ENCODE measurements around the gene RASGEF1C. TPM values are rescaled to one million over a fixed set of nuclear protein-coding genes. Genes with fewer than 3 reads are reported as not detected.
A peak's percentile ranks its signal among the peaks of the same experiment; 100 is the strongest.

Gene RASGEF1C
- total RNA-seq, 5 donors from 2014 or later (not counting 1 experiment from before 2014, with no cell fraction given) = not detected

GRCh38 chr5:180070756-180071530, 138.1 kb downstream of the RASGEF1C start:
- WGBS (ENCODE audit: insufficient coverage) = 11% methylated on average over 45 of the region's 48 CpGs
- H3K27me3 Mint-ChIP-seq = no peaks in the 10 kb centered on the region
- peak overlapping the region; percentile 51 to 55 for H3K4me3 ChIP-seq (ENCODE audit: control insufficient read depth in 1 of 2, extremely low read depth in 1 of 2, low read length in 1 of 2)
- H3K36me3 ChIP-seq (ENCODE audit: control insufficient read depth in 2 of 2, extremely low read depth in 1 of 2, insufficient read depth in 1 of 2, low read length in 1 of 2) = no peaks in the 10 kb centered on the region
- peaks cover 0 to 22% of the 10 kb centered on the region in 2 experiments for H3K4me1 ChIP-seq (ENCODE audit: control insufficient read depth in 1 of 2, extremely low read depth in 1 of 2, insufficient read depth in 2 of 2, low read length in 2 of 2)
- H3K36me3 Mint-ChIP-seq = peaks cover 4% of the 10 kb centered on the region
- H3K9me3 ChIP-seq = no peaks in the 10 kb centered on the region
- DNase-seq (peak in 5 of 35 experiments; percentile 16 to 40 (median 26)), ATAC-seq (replicated peaks in 1 of 4) (peak; percentile 19 to 27 (median 23))
- no peak overlapping the region for H3K27ac ChIP-seq (ENCODE audit: low read length)
- H3K4me1 Mint-ChIP-seq = peaks cover 30 to 35% (median 33%) of the 10 kb centered on the region in 3 donors
- no peaks in the 10 kb centered on the region for H3K9me3 Mint-ChIP-seq
- peak overlapping the region in 1 of 2 donors; percentile 62 for H3K27ac Mint-ChIP-seq
- H3K4me3 Mint-ChIP-seq = peak overlapping the region; percentile 84 to 91 (median 85)
- CTCF ChIA-PET = interaction anchor here in 1 of 2 donors (0.6 kb wide), 1 partner anchor 15 kb away, joined by 3 read pairs; no protein-coding TSS in a partner anchor
- POLR2A ChIA-PET = no interaction called here
- peaks cover 0 to 9% of the 10 kb centered on the region in 2 experiments for H3K27me3 ChIP-seq (replicated peaks in 1 of 2; ENCODE audit: control insufficient read depth in 2 of 2, extremely low read depth in 1 of 2, insufficient read depth in 2 of 2, low read length in 1 of 2)

- H3K4me3 ChIP-seq (ENCODE audit: control insufficient read depth in 1 of 2, extremely low read depth in 1 of 2, low read length in 1 of 2) = no peak overlapping the region
- H3K9me3 Mint-ChIP-seq = no peaks in the 10 kb centered on the region
- peaks cover 4% of the 10 kb centered on the region for H3K36me3 Mint-ChIP-seq
- ATAC-seq (replicated peaks in 1 of 4) (no peak), DNase-seq (peak in 1 of 35 experiments; percentile 42)
- peak overlapping the region; percentile 32 to 59 for H3K27ac Mint-ChIP-seq
- POLR2A ChIA-PET = no interaction called here
- no peaks in the 10 kb centered on the region for H3K27me3 Mint-ChIP-seq
- no peaks in the 10 kb centered on the region for H3K36me3 ChIP-seq (ENCODE audit: control insufficient read depth in 2 of 2, extremely low read depth in 1 of 2, insufficient read depth in 1 of 2, low read length in 1 of 2)
- peaks cover 0 to 22% of the 10 kb centered on the region in 2 experiments for H3K4me1 ChIP-seq (ENCODE audit: control insufficient read depth in 1 of 2, extremely low read depth in 1 of 2, insufficient read depth in 2 of 2, low read length in 2 of 2)
- no peak overlapping the region for H3K27ac ChIP-seq (ENCODE audit: low read length)
- peaks cover 0 to 6% of the 10 kb centered on the region in 2 experiments for H3K27me3 ChIP-seq (replicated peaks in 1 of 2; ENCODE audit: control insufficient read depth in 2 of 2, extremely low read depth in 1 of 2, insufficient read depth in 2 of 2, low read length in 1 of 2)
- H3K4me1 Mint-ChIP-seq = peaks cover 30 to 35% (median 33%) of the 10 kb centered on the region in 3 donors
- no peaks in the 10 kb centered on the region for H3K9me3 ChIP-seq
- H3K4me3 Mint-ChIP-seq = peak overlapping the region; percentile 84 to 91 (median 85)
- CTCF ChIA-PET = interaction anchor here in 1 of 2 donors (0.6 kb wide), 3 partner anchors 44 to 1517 kb away, joined by 3 to 5 read pairs (median 3); no protein-coding TSS in a partner anchor
- 70% methylated on average over 4 of the region's 9 CpGs for WGBS (ENCODE audit: insufficient coverage)
Measured at GRCh38 chr5:180069589-180070247, 139.3 kb downstream of the RASGEF1C start.

- Mint-ChIP-seq H3K36me3 (peaks cover 4% of the 10 kb centered on the region), H3K4me1 (peaks cover 28 to 35% (median 31%) of the 10 kb centered on the region in 3 donors), H3K27me3 (no peaks in the 10 kb centered on the region), H3K27ac (no peak overlapping the region), H3K9me3 (no peaks in the 10 kb centered on the region), H3K4me3 (no peak overlapping the region)
- WGBS (ENCODE audit: insufficient coverage) = 67% methylated on average over 3 of the region's 6 CpGs
- ChIA-PET POLR2A (no interaction called here), CTCF (interaction anchor here in 1 of 2 donors (0.9 kb wide), 2 partner anchors 9 to 306 kb away, joined by 4 read pairs; no protein-coding TSS in a partner anchor)
- Histone ChIP-seq H3K27me3 (replicated peaks in 1 of 2; ENCODE audit: control insufficient read depth in 2 of 2, extremely low read depth in 1 of 2, insufficient read depth in 2 of 2, low read length in 1 of 2) (peaks cover 0 to 4% of the 10 kb centered on the region in 2 experiments), H3K36me3 (ENCODE audit: control insufficient read depth in 2 of 2, extremely low read depth in 1 of 2, insufficient read depth in 1 of 2, low read length in 1 of 2) (no peaks in the 10 kb centered on the region), H3K4me1 (ENCODE audit: control insufficient read depth in 1 of 2, extremely low read depth in 1 of 2, insufficient read depth in 2 of 2, low read length in 2 of 2) (peaks cover 0 to 22% of the 10 kb centered on the region in 2 experiments), H3K27ac (ENCODE audit: low read length) (no peak overlapping the region), H3K9me3 (no peaks in the 10 kb centered on the region), H3K4me3 (ENCODE audit: control insufficient read depth in 1 of 2, extremely low read depth in 1 of 2, low read length in 1 of 2) (no peak overlapping the region)
- ATAC-seq (replicated peaks in 1 of 4) (no peak), DNase-seq (no peak)
Measured at GRCh38 chr5:180068519-180069090, 140.4 kb downstream of the RASGEF1C start.

GRCh38 chr5:180067986-180068385, 141.0 kb downstream of the RASGEF1C start:
- Mint-ChIP-seq H3K27me3 (no peaks in the 10 kb centered on the region), H3K4me3 (no peak overlapping the region), H3K4me1 (peaks cover 26 to 33% (median 29%) of the 10 kb centered on the region in 3 donors), H3K36me3 (peaks cover 4% of the 10 kb centered on the region), H3K9me3 (no peaks in the 10 kb centered on the region), H3K27ac (no peak overlapping the region)
- ChIA-PET POLR2A (no interaction called here), CTCF (interaction anchor here in 1 of 2 donors (0.9 kb wide), 2 partner anchors 9 to 306 kb away, joined by 4 read pairs; no protein-coding TSS in a partner anchor)
- no peak overlapping the region for H3K4me3 ChIP-seq (ENCODE audit: control insufficient read depth in 1 of 2, extremely low read depth in 1 of 2, low read length in 1 of 2)
- 100% methylated on average over 2 of the region's 4 CpGs for WGBS (ENCODE audit: insufficient coverage)
- ATAC-seq (replicated peaks in 1 of 4) = no peak
- peaks cover 0 to 3% of the 10 kb centered on the region in 2 experiments for H3K27me3 ChIP-seq (replicated peaks in 1 of 2; ENCODE audit: control insufficient read depth in 2 of 2, extremely low read depth in 1 of 2, insufficient read depth in 2 of 2, low read length in 1 of 2)
- DNase-seq = no peak
- no peak overlapping the region for H3K27ac ChIP-seq (ENCODE audit: low read length)
- no peaks in the 10 kb centered on the region for H3K9me3 ChIP-seq
- H3K36me3 ChIP-seq (ENCODE audit: control insufficient read depth in 2 of 2, extremely low read depth in 1 of 2, insufficient read depth in 1 of 2, low read length in 1 of 2) = no peaks in the 10 kb centered on the region
- H3K4me1 ChIP-seq (ENCODE audit: control insufficient read depth in 1 of 2, extremely low read depth in 1 of 2, insufficient read depth in 2 of 2, low read length in 2 of 2) = peaks cover 0 to 21% of the 10 kb centered on the region in 2 experiments

- POLR2A ChIA-PET = no interaction called here
- Histone ChIP-seq H3K9me3 (no peaks in the 10 kb centered on the region), H3K4me3 (ENCODE audit: control insufficient read depth in 1 of 2, extremely low read depth in 1 of 2, low read length in 1 of 2) (no peak overlapping the region), H3K27me3 (replicated peaks in 1 of 2; ENCODE audit: control insufficient read depth in 2 of 2, extremely low read depth in 1 of 2, insufficient read depth in 2 of 2, low read length in 1 of 2) (no peaks in the 10 kb centered on the region), H3K27ac (ENCODE audit: low read length) (no peak overlapping the region), H3K36me3 (ENCODE audit: control insufficient read depth in 2 of 2, extremely low read depth in 1 of 2, insufficient read depth in 1 of 2, low read length in 1 of 2) (no peaks in the 10 kb centered on the region), H3K4me1 (ENCODE audit: control insufficient read depth in 1 of 2, extremely low read depth in 1 of 2, insufficient read depth in 2 of 2, low read length in 2 of 2) (no peaks in the 10 kb centered on the region)
- WGBS (ENCODE audit: insufficient coverage) = 96% methylated on average over 4 of the region's 7 CpGs
- no peak overlapping the region for H3K27ac Mint-ChIP-seq
- ATAC-seq (replicated peaks in 1 of 4) = no peak
- no peaks in the 10 kb centered on the region for H3K27me3 Mint-ChIP-seq
- DNase-seq = no peak
- H3K4me1 Mint-ChIP-seq = peaks cover 0 to 6% (median 3%) of the 10 kb centered on the region in 3 donors
- CTCF ChIA-PET = no interaction called here
- H3K36me3 Mint-ChIP-seq = peaks cover 3% of the 10 kb centered on the region
- H3K4me3 Mint-ChIP-seq = no peak overlapping the region
- no peaks in the 10 kb centered on the region for H3K9me3 Mint-ChIP-seq
Measured at GRCh38 chr5:180060192-180060591, 148.8 kb downstream of the RASGEF1C start.

GRCh38 chr5:180059326-180059725, 149.7 kb downstream of the RASGEF1C start:
- no peak for ATAC-seq (replicated peaks in 1 of 4)
- no peaks in the 10 kb centered on the region for H3K9me3 ChIP-seq
- WGBS (ENCODE audit: insufficient coverage) = 100% methylated on average over 3 of the region's 6 CpGs
- no peaks in the 10 kb centered on the region for H3K27me3 ChIP-seq (replicated peaks in 1 of 2; ENCODE audit: control insufficient read depth in 2 of 2, extremely low read depth in 1 of 2, insufficient read depth in 2 of 2, low read length in 1 of 2)
- ChIA-PET CTCF (interaction anchor here in 1 of 2 donors (0.5 kb wide), 1 partner anchor 31 kb away, joined by 3 read pairs; no protein-coding TSS in a partner anchor), POLR2A (no interaction called here)
- H3K4me3 Mint-ChIP-seq = no peak overlapping the region
- no peaks in the 10 kb centered on the region for H3K27me3 Mint-ChIP-seq
- no peaks in the 10 kb centered on the region for H3K4me1 ChIP-seq (ENCODE audit: control insufficient read depth in 1 of 2, extremely low read depth in 1 of 2, insufficient read depth in 2 of 2, low read length in 2 of 2)
- H3K9me3 Mint-ChIP-seq = no peaks in the 10 kb centered on the region
- H3K27ac Mint-ChIP-seq = no peak overlapping the region
- H3K27ac ChIP-seq (ENCODE audit: low read length) = no peak overlapping the region
- H3K36me3 Mint-ChIP-seq = peaks cover 3% of the 10 kb centered on the region
- no peak for DNase-seq
- no peaks in the 10 kb centered on the region for H3K36me3 ChIP-seq (ENCODE audit: control insufficient read depth in 2 of 2, extremely low read depth in 1 of 2, insufficient read depth in 1 of 2, low read length in 1 of 2)
- H3K4me3 ChIP-seq (ENCODE audit: control insufficient read depth in 1 of 2, extremely low read depth in 1 of 2, low read length in 1 of 2) = no peak overlapping the region
- peaks cover under 1 to 6% (median 3%) of the 10 kb centered on the region in 3 donors for H3K4me1 Mint-ChIP-seq
